ENCODE data around the gene RAB40C. TPM values are rescaled to one million over a fixed set of nuclear protein-coding genes. Genes with fewer than 3 reads are reported as not detected.

RAB40C gene
- total and polyA plus RNA-seq, 9 of the 15 experiments (the other 6 are each of a cell fraction or from before 2014, with no cell fraction given), result 0.17 to 23.4 (median 8.7) TPM

GRCh38 chr16:566475-567372, 23.1 kb upstream of the RAB40C start, which contains the start of gene NHLRC4 (continued):
- TF ChIP-seq REST (IDR thresholded peaks at IDR 0.05; ENCODE audit: borderline replicate concordance) (no peak), REST (CRISPR knock-in tag; IDR thresholded peaks at IDR 0.05; ENCODE audit: low read depth) (0 out of 2 replicates have a peak, but pooled peaks have one; percentile 39), ZNF57 (CRISPR knock-in tag; IDR thresholded peaks at IDR 0.05) (no peak), ZNF518B (CRISPR knock-in tag; IDR thresholded peaks at IDR 0.05) (no peak), HEY1 (CRISPR knock-in tag; IDR thresholded peaks at IDR 0.05; ENCODE audit: borderline replicate concordance) (no peak), ZNF436 (CRISPR knock-in tag; IDR thresholded peaks at IDR 0.05) (no peak)
